Kidney tubule cell (primary cell): ENCODE results near the gene PLCL1.

ENCODE experiments used
- DNase-seq: peaks from one replicate; pipeline ENCODE4 v3.0.0-alpha.2; 2018; ENCODE audit warnings: low spot score

The PLCL1 gene

DNA sequence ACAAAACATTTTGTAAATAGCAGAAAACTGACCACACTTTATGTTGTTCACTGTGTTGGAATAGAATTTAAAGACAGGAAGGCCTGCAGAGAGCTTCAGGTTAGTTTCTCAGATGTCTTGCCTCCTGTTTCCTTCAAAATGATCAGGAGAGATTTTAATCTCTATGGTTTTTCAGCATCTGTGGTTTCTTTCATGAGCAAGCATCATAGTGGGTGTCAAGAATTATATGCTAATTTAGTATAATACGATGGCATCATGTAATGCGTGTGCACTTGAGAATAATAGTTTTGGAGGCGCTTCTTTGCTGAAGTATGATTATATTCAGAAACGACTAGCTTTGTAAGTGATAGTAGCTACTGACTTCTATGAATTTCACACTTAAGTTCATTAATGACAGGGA, 149.9 kb downstream of the PLCL1 start:
- DNase-seq = no peak

DNA sequence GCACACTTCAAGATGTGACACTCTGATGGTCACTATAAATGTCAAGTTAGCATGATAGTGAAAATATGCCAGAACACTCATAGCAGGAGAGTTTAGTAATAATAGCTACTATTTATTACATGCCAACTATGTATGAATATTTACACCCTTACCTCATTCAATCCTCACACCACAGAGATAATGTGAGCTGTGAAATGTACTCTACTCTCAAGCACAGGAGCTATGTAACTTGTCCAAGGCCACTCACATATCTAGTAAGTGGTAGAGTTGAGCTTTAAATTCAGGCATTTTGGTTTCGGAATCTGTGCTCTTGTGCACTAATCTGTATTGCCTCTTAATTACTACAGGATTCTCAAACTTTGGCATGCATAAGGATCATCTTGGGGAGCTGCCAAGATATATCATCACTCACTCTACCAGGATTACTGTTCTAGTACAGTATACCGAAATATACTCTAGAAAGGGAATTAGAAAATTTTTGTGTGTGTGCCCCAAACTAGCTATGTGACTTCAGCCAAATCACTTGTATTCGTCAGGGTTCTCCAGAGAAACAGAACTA, 154.3 kb downstream of the PLCL1 start:
- no peak for DNase-seq

DNA sequence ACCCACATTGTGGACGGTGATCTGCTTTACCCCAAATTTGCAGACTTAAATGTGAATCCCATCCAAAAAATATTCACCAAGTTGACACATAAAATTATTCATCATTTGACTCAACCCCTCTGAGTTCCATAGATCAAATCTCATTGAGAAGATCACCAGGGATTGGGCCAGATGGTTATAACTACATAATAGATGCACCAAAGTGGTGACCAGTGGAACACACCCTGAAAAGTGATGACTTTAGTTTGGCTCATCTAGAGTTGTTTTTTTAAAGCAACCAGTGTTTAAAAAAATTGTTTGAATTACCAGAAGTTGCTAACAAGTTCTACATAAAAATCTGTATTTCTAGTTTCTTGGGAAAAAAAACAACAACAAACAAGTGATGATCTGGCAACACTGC, 155.0 kb downstream of the PLCL1 start:
- no peak for DNase-seq

DNA sequence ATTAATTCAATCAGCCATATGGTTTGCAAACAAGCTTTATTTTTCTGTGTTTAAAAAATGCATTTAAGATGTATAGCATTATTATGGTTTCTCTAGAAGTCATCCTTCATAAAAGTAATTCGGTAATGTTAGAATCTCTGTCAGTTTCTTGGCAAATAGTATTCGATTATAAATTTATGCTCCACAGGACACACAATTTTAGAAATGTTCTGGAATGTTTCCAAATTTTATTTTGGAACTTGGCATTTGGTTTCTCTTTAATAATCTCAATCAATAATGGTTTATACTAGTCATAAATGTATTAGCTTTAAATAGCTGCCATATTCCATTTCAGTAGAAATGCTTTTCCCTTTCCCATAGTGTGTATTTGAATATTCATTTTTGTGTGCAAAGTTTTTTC, 156.4 kb downstream of the PLCL1 start:
- no peak for DNase-seq

DNA sequence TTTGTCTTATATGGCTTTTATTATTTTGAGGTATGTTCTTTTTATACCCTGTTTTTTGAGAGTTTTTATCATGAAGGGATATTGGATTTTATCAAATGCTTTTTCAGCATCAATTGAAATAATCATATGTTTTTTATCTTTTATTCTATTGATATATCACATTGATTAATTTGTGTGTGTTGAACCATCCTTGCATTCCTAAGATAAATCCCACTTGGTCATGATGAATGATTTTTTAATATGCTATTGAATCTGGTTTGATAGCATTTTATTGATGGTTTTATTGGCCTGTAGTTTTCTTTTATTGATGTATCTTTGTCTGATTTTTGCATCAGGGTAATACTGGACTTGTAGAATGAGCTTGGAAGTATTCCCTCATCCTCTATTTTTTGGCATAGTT, 160.3 kb downstream of the PLCL1 start:
- no peak for DNase-seq

DNA sequence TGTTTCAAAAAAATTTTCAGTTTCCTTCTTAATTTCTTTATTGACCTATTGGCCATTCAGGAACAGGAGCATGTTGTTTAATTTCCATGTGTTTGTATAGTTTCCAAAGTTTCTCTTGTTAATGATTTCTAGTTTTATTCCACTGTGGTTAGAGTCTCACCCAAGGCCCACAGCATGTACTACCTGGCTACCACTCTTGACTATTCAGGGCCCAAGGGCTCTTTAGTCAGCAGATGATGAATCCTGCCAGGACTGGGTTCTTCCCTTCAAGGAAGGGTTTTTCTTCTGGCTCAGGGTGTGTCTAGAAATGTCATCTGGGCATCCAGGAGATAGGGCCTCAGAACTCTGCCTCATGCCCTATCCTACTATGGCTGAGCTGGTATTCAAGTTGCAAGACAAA, 161.4 kb downstream of the PLCL1 start:
- peak; percentile 80 for DNase-seq

DNA sequence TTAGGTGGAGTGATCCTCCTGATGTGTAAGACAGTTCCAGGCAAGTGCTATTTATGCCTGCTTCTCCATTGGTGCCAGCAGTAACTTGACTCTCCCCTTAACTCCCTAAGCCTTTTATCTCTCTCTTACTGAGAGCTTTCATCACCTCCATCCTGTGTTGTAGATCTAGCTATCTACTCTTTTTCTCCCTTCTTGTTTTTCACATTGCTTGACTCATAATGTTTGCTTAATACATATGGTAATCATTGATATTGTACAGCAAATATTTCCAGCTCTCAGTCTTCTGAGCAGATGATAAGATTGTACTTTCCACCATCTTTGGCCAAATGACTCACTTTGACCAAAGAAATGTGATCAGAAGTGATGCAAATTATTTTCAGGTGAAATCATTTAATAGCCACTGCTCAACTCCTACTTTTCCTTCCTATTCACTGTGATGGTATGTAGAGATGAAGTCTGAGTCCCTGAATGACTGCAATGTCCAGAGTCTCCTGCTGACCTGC, 165.0 kb downstream of the PLCL1 start:
- peak; percentile 89 for DNase-seq

DNA sequence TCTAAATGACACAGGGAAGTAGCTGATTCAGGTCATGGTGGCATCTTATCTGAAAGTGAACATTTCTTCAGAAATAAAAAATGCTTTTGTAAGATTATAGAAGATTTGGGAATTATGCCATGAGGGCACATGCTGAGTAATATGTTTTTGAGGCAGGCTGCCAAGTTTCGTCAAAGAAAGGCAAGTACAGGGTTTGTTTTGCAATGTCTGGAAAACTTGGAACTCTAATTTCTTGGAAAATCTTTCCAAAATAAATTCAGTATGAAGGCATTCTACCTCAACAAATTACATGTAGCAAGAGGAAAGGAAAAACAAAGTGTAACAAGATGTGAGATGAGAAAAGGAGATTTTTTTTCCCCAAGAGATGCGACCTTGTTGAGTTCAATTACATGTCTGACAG, 167.7 kb downstream of the PLCL1 start:
- DNase-seq = peak; percentile 29

DNA sequence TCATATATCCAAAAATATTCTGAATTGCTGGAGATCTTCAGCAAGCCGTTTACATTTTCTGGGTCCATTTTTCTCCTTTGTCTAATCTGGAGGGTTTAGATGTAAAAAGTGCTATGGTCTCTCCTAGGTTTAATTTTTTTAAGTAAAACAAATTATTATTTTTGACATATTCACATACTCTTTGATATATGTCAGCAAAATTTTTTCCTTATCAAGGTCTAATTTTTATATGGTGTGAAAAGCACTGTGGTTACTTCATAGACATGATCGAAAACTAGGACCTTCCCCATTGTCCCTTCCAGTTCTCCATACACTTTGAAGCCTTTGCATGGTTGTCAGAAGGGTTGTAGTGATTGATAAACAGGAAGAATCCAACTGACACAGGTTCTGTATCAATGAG, 168.2 kb downstream of the PLCL1 start:
- no peak for DNase-seq

DNA sequence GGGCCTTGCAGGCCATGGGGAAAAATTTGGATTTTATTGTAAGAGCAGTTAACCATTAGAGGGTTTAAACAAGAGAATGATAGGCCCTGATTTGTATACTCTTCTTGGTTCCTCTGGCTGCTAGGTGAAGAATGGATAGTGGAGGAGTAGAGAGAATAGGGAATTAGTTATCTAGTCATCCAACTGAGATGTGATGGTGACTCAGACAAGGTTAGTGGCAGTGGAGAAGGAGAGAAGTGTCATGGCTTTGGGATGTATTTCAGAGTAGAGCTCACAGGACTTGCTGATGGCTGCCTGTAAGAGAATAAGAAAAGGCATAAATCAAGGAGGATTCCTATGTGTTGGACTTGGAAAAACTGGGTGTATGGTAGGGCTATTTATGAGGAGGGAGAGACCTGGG, 169.4 kb downstream of the PLCL1 start:
- peak; percentile 35 for DNase-seq

DNA sequence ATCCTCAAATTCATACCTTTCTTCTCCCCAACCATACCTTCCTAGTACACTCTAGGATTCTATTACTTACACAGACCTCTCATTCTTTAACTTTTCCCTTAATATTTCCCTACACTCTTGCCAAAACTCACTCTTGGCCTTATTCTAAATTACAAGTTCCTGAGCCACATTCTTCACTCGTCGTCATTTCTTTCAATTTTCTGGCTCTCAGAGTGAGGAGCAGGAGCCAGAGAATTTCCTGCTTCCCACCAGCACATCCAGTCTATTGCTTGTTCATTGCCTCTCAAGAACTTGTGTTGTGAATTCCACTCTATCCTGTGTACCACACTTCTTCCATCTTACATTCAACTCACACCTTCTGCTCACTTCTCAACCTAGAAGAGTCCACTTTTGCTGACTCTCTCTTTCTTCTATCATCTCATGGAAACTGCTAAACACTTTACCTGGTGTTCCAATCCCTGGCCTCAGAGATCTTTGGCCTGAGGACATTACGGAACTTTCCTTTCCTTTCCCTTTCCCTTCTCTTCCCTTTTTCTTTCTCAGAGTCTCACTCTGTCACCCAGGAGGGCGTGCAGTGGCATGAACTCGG, 171.6 kb downstream of the PLCL1 start:
- DNase-seq = no peak

DNA sequence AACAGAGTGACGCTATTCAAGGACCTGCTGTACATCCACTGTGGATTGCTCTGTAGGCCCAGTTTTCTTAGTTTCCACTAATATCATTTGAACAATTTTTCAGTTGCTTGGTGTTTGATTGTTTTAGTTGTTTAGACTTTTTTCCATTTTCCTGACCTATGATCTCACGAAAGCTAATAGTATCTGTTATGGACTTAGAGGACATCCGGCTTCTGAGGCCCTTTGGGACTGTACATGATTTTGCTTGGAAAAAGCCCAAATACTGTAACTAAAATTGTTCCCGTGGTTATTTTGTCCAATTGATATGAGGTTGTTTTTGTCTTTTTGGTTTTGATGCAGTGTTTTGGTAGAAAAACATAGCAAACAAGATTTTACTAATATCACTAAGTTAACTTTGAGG, 174.6 kb downstream of the PLCL1 start:
- DNase-seq = no peak

DNA sequence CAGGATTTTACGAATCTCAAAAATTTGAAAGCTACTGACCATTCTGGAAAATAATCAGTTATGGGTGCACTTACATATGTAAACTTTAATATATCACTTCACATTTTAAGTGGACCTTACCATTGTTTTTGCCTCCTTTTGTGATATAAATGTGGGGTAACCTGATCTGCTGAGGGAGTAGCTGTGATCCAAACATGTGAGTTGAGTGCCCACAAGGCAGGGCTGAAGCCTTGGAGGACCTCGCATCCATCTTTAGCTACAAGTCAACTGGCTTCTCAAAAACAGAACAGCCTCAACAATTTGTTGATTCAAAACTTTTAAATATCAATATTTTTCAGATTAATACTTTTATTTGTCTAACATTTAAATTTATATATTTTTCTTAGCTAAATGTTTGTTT, 178.2 kb downstream of the PLCL1 start:
- no peak for DNase-seq

DNA sequence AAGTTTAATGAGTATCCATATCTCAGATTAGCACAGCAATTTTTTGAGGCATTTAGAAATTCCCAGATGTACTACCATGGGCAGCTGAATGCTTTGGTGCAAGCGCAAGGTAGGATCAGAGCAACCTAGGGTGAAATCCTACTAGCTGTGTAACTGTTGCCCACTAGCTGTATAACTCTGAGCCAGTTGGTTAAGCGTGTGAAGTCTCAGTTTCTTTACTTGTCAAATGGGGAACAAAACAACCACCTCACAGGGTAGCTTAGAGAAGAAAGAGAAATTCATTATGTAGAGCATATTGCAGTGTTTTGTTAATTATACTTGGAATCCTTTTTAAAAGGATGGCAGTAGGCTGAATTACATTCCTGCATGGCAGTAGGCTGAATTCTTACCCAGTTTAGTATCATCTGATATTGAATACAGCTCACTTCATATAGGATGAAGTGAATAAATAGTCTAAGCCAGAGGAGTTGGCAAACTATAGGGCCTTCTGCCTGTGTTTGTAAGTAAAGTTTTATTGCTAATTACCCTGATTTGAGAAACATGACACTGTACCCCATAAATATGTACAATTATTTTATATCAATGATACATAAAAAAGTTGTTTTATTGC, 180.7 kb downstream of the PLCL1 start:
- no peak for DNase-seq

DNA sequence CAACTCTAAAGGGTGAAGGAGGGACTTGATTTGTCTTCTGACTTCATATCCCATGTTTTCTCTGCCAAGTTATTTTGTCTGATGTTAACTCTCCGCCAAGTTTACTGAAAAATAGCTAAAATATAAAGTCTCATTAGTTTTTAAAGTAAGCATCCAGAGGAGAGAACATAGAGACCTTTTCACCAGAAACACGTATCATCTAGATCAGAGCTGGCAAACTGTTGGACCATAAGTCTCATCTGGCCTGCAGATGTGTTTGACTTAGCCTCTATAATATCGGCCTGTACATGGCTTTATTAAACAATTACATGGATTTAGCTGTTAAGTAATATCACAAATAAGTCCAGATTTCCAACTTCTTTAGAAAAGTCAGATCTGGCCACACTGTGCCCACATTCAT, 182.6 kb downstream of the PLCL1 start:
- no peak for DNase-seq

DNA sequence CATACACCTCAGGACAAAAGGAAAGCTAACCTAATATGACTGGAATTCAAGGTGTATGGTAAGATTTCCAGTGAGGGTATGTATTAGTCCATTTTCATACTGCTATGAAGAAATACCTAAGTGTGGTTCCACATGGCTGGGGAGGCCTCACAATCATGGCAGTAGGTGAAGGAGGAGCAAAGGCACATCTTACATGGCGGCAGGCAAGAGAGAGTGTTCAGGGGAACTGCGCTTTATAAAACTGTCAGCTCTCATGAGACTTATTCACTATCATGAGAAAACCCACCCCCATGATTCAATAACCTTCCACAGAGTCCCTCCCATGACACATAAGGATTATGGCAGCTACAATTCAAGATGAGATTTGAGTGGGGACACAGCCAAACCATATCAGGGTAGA, 186.0 kb downstream of the PLCL1 start:
- DNase-seq = no peak

DNA sequence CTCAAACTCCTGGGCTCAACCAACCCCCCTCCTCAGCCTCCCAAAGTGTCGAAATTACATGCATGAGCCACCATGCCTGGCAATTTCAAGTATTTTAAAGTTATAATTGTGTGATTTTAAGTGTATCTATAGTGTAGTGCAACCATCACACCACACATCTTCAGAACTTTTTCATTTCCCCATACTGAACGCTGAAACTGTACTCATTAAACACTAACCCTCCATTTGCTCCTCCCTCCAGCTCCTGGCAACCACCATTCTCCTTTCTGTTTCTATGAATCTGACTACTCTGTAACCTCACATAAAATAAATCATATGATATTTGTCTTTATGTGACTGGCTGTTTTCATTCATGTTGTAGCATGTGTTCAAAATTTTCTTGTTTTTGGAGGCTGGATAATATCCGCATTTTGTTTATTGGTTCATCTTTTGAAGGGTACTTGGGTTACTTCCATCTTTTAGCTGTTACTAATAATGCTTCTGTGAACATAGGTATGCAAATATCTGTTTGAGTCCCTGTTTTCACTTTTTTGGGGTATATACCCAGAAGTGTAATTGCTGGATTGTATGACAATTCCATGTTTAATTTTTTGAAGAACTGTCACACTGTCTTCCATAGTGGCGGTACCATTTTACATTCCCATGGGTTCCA, 188.2 kb downstream of the PLCL1 start:
- DNase-seq = no peak

DNA sequence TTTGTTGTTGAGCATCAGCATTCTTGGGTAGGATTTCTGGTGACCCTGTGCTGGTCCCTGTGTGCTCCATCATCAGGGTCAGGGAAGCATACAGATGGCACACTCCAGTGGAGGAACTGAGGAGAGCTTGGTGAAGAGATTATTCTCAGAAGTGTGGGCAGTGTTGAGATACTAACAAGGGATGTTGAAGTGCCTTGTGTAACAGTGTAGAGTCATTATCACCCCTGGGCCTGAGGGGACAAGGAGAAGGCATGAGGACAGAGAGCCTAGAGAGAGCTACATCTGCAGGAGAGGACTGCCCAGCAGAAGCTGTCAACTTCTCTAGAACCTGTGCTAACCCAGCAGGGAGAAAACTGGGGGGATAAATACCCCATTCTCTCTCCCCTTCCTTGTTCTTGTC, 189.0 kb downstream of the PLCL1 start:
- DNase-seq = no peak

DNA sequence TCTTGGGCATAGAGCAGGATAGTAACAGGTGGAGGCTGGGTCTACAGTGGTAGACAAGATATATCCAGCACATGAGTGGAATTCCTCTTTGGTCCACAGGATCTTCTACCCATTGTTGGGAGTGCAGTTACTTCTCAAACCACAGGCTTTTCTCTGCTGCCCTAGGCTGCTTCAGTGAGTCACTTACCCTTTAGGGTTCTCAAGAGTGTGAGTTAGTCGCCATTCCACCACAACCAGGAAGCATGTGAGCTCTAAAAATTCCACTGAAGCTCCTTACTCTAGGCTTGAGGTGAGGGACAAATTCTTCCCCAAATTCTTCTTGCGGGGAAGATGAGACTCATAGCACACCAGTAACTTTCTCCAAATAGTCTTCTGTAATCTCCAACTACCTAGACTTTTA, 189.4 kb downstream of the PLCL1 start:
- peak; percentile 88 for DNase-seq

DNA sequence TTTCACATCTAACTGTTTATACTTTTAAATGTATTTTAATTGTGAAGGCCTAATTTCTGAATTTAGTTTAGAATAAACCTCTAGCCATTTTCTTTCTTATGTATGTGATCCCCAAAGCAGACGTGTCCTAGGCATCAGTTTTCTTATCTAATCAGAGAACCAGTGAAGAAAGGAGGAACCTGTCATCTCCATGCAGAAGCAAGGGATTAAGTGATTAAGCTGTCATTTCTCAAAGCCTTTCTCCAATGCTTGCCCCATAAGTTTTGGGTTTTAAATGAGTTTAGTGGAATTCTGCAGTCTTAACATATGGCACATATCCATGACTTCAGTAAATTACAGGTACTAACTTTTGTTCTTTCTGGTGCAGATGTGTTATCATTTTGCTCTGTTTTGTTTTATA, 190.4 kb downstream of the PLCL1 start:
- DNase-seq = no peak

DNA sequence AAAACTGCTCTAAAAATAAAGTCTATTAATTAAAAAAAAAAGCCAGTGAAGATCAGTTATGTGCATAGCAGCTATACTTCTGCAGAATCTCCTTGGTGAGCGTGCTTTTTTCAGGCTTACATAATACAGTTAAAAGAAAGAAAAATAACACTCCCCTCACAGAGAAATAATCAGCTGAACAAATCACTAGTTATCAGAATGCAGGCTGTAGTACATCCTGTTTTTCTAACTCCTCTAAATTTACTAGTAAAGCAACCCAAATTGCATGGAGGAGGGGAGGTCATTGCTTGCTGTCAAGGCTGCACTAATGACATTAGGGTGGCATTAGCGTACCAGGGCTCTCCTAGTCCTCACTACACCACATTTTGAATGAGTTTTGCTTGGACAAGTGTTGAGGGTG, 192.2 kb downstream of the PLCL1 start:
- no peak for DNase-seq

DNA sequence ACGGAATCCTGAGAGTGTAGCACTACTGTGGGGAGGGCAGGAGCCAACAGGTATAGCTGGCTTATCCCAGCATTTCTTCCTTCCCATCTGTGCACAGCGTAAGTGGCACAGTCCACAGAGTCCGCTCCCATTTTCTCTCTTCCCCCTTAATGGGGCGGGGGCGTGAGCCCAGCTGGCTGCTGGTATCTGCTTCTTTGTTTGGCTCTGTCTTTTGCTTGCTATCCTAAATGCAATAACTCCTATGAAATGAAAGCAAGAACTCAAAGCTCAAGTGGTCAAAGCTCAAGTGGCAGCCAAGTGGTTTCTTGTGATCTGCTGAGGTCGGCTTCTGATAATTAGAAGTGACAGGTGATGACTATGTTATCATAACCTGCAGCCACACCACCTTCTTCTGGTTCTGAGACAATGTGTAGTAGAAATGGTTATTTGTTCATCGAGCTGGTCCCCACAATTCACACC, 192.7 kb downstream of the PLCL1 start:
- DNase-seq = no peak

DNA sequence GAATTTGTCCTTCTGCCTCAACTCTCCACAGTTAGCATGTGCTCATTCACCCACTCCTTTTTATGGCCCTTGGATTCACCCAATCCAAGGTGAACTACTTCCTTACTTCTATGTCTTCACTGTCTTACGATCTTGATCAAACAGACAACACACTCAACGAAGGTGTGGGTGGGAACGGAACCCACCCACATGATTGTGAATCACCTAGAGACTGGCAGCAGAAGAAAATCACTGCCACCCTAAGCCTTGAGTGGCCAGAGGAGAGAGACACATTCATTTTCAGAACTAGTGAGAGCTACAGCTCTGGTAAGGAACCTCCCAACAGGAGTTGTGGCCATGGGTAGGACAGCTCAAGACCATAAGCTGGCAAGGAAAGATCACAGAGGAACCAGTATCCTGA, 194.3 kb downstream of the PLCL1 start:
- DNase-seq = no peak
